Activated naive CD4-positive, alpha-beta T cell treated with anti-CD3 and anti-CD28 coated beads for 36 hours (primary cell): Measurements from ENCODE around the gene LCK. TPM values are rescaled to one million over a fixed set of nuclear protein-coding genes. Genes with fewer than 3 reads are reported as not detected.
"Not testable (repeated sequence)": the region's sequence is repeated elsewhere in the genome, so short reads cannot be mapped to it uniquely, and the experiment has no call there.

ENCODE experiments used
- CTCF ChIA-PET: fragments of 350-600 bp; sonication (Branson Sonifier 250); formaldehyde crosslinking; loops from one replicate; lab custom pipeline; 2021; ENCODE audit warnings: antibody characterized with exemption; lab: Charles Lee
- DNase-seq: peaks from one replicate; pipeline ENCODE4 v3.0.0-alpha.2; 2020
- H3K27ac Mint-ChIP-seq: one replicate; pipeline ENCODE4 v1.8.0; 2021; ENCODE audit warnings: mild to moderate bottlenecking, mixed read lengths
- H3K27me3 Mint-ChIP-seq: one replicate; pipeline ENCODE4 v1.8.0; 2021; ENCODE audit warnings: low read depth, mixed read lengths
- H3K36me3 Mint-ChIP-seq: one replicate; pipeline ENCODE4 v1.8.0; 2021; ENCODE audit warnings: low read depth, mixed read lengths
- H3K4me1 Mint-ChIP-seq: one replicate; pipeline ENCODE4 v1.8.0; 2021; ENCODE audit warnings: low read depth, mixed read lengths
- H3K4me3 Mint-ChIP-seq: one replicate; pipeline ENCODE4 v1.8.0; 2021; ENCODE audit warnings: mild to moderate bottlenecking, moderate library complexity, mixed read lengths
- H3K9me3 Mint-ChIP-seq: one replicate; pipeline ENCODE4 v1.8.0; 2021; ENCODE audit warnings: mixed read lengths
- intact Hi-C: fragments of 100-400 bp; cut with micrococcal nuclease; formaldehyde crosslinking; loops from one replicate; pipeline ENCODE4 v1.15.1; 2023
- total RNA-seq, 2 experiments: library from RNA; stranded (reverse); gene quantifications; one replicate each; pipeline ENCODE4 v1.2.3, GENCODE V29; 2021

The LCK gene
- total RNA-seq, 2 experiments from 2014 or later = 156 to 164 TPM

DNA sequence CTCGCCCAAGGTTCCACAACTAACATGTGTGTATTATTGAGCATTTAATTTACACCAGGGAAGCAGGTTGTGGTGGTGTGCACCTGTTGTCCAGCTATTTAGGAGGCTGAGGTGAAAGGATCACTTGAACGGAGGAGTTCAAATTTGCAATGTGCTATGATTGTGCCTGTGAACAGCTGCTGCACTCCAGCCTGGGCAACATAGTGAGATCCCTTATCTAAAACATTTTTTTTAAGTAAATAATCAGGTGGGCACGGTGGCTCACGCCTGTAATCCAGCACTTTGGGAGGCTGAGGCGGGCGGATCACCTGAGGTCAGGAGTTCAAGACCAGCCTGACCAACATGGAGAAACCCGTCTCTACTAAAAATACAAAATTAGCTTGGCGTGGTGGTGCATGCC is 33.7 kb downstream of the LCK start:
- H3K9me3 Mint-ChIP-seq, H3K4me1 Mint-ChIP-seq, intact Hi-C loops, DNase-seq, H3K4me3 Mint-ChIP-seq, H3K27ac Mint-ChIP-seq, CTCF ChIA-PET, H3K27me3 Mint-ChIP-seq: not testable (repeated sequence)
- peaks cover 29% of the 10 kb centered on the region for H3K36me3 Mint-ChIP-seq

DNA sequence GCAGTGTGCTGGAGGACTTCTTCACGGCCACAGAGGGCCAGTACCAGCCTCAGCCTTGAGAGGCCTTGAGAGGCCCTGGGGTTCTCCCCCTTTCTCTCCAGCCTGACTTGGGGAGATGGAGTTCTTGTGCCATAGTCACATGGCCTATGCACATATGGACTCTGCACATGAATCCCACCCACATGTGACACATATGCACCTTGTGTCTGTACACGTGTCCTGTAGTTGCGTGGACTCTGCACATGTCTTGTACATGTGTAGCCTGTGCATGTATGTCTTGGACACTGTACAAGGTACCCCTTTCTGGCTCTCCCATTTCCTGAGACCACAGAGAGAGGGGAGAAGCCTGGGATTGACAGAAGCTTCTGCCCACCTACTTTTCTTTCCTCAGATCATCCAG is 34.6 kb downstream of the LCK start:
- CTCF ChIA-PET = no interaction called here
- Mint-ChIP-seq H3K36me3 (peaks cover 21% of the 10 kb centered on the region), H3K27ac (peak overlapping the region; percentile 4), H3K27me3 (no peaks in the 10 kb centered on the region), H3K4me1 (peaks cover 5% of the 10 kb centered on the region), H3K9me3 (no peaks in the 10 kb centered on the region), H3K4me3 (no peak overlapping the region)
- DNase-seq = no peak
- intact Hi-C loops = no loop called here

DNA sequence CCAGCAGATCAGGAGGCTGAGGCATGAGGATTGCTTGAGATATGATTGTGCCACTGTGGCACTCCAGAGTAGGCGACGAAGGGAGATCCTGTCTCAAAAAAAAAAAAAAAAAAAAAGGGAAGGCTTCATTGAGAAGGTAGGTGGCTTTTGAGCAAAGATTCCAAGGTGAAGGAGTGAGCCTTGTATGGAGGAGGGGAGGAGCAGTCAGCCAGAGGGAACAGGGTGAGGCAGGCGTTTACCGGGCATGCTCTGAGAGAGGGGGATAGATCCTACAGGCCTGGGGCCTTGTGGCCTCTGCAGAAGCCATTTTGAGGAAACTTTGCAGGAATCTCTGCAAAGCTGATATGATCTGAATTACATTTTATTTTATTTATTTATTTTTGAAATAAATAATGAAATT is 35.7 kb downstream of the LCK start:
- no peak for DNase-seq
- Mint-ChIP-seq H3K36me3 (peaks cover 18% of the 10 kb centered on the region), H3K4me1 (peaks cover 14% of the 10 kb centered on the region), H3K27ac (peak overlapping the region; percentile 17), H3K4me3 (no peak overlapping the region), H3K9me3 (no peaks in the 10 kb centered on the region), H3K27me3 (no peaks in the 10 kb centered on the region)
- CTCF ChIA-PET = interaction anchor here (2.1 kb wide), 1 partner anchor 71 kb away, joined by 11 read pairs; no protein-coding TSS in a partner anchor
- intact Hi-C loops = no loop called here

DNA sequence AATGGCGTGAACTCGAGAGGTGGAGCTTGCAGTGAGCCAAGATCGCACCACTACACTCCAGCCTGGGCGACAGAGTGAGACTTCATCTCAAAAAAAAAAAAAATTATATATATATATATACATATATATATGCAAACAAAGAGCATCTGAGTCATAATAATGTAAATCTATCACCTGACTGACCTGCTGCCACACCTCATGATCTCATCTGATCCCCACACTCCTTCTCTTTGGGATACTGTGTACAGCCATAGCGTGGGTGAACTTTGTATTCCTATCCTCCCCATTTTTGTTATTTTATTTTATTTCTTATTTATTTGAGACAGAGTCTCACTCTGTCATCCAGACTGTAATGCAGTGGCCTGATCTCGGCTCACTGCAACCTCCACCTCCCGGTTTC is 38.2 kb downstream of the LCK start:
- Mint-ChIP-seq H3K9me3 (no peaks in the 10 kb centered on the region), H3K36me3 (peaks cover 25% of the 10 kb centered on the region), H3K4me3 (no peak overlapping the region), H3K27ac (no peak overlapping the region), H3K4me1 (peaks cover 26% of the 10 kb centered on the region), H3K27me3 (no peaks in the 10 kb centered on the region)
- no peak for DNase-seq
- intact Hi-C loops = no loop called here
- CTCF ChIA-PET = interaction anchor here (0.6 to 2.2 kb wide), 3 partner anchors 20 to 50 kb away, joined by 3 to 9 read pairs (median 5); no protein-coding TSS in a partner anchor

DNA sequence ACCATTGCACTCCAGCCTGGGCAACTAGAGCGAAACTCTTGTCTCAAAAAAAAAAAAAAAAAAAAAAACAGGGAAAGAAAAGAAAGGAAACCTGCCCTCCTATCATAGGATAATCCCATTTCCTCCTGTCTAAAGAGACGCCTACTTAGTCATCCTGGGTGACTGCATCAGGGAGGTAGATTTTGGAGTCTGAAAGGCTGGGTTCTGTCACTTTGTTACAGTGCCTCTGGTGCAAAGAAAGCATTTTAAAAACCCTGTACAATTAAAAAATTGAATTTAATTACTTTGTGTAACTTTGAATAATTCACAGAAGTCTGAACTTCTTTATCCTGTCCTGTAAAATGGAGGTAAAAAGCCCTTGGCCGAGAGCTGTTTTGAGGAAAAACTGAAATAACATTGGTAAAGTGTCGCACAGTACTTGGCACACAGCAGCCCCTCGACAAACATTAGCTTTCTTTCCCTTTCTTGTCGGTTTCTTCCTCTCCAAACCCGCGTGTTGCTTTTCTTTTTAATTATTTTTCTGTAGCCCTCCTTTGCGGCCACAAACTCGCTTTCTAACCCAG is 40.2 kb downstream of the LCK start:
- Mint-ChIP-seq H3K9me3 (no peaks in the 10 kb centered on the region), H3K27me3 (no peaks in the 10 kb centered on the region), H3K36me3 (peaks cover 17% of the 10 kb centered on the region), H3K27ac (peak overlapping the region; percentile 98), H3K4me1 (peaks cover 42% of the 10 kb centered on the region), H3K4me3 (peak overlapping the region; percentile 100)
- no peak for DNase-seq
- CTCF ChIA-PET = interaction anchor here (0.9 to 2.4 kb wide), 5 partner anchors 37 to 81 kb away, joined by 3 to 18 read pairs (median 4); no protein-coding TSS in a partner anchor
- intact Hi-C loops = loop anchor here (2.0 to 5.0 kb wide), 3 partner anchors 46 to 218 kb away; partner anchors contain the start of genes EIF3I, MARCKSL1, TMEM234 and TMEM39B

DNA sequence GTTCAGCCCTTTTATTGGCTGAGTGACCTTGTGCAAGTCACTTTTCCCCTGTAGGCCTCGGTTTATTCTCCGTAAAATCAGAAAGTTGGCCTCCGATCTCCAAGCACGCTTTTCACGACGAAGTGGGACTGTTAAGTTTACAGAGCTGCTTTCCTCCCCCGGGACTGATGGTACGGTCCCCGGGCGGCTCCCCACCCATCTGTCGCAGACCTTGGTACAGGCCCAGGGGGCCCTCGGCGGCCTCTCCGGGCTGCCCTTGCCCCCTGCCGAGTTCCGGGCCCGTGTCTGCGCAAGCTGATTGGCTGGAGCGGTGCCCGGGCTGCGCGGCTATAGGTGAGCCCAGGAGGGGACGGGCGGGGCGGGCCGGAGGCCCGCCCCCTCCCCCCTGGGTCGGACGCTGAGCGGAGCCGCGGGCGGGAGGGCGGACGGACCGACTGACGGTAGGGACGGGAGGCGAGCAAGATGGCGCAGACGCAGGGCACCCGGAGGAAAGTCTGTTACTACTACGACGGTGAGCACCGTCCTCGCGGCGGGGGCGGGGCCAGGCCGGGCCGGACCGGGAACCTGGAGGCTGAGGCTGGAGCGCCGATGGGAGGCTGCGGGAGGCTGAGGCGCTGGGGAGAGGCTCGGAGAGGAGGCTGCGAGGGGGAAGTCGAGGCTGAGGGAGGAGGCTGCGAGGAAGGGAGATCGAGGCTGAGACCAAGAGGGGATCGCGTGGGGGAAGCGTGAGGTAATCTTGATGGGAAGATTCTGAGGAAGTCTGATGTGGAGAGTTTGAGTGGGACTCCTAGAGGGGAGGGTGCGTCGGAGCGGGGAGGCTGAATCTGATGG is 40.9 kb downstream of the LCK start, which contains the start of gene HDAC1:
Gene HDAC1, plus strand, starts transcription at position 376 of the 831 bp plus-strand sequence. Its CDS starts 87 bp downstream, at position 463.
- intact Hi-C loops = loop anchor here (1.0 to 5.0 kb wide), 5 partner anchors 41 to 358 kb away; partner anchors contain the start of genes EIF3I, LCK, MARCKSL1 and TMEM234
- H3K4me3 Mint-ChIP-seq = peak within 1 kb of the TSS; percentile 100
- peak; percentile 97 for DNase-seq
- H3K27ac Mint-ChIP-seq = peak within 1 kb of the TSS; percentile 98
- no peaks in the 10 kb centered on the region for H3K27me3 Mint-ChIP-seq
- CTCF ChIA-PET = interaction anchor here (0.9 to 2.4 kb wide), 6 partner anchors 38 to 80 kb away, joined by 3 to 18 read pairs (median 4); partner anchors contain the start of gene MARCKSL1
- peaks cover 20% of the 10 kb centered on the region for H3K36me3 Mint-ChIP-seq
- no peaks in the 10 kb centered on the region for H3K9me3 Mint-ChIP-seq
- H3K4me1 Mint-ChIP-seq = peaks cover 48% of the 10 kb centered on the region

DNA sequence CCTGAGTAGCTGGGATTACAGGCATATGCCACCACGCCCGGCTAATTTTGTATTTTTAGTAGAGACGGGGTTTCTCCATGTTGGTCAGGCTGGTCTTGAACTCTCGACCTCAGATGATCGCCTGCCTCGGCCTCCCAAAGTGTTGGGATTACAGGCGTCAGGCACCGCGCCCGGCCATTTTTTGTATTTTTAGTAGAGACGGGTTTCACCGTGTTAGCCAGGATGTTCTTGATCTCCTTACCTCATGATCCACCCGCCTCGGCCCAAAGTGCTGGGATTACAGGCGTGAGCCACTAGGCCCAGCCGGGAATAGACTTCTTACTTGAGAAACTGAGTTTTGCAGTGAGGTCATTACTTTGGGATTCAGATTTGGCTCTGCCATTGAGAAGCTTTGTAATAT is 47.1 kb downstream of the LCK start:
- Mint-ChIP-seq H3K4me1 (peaks cover 67% of the 10 kb centered on the region), H3K36me3 (peaks cover 36% of the 10 kb centered on the region)
- H3K27ac Mint-ChIP-seq, H3K4me3 Mint-ChIP-seq, CTCF ChIA-PET, intact Hi-C loops, H3K27me3 Mint-ChIP-seq, H3K9me3 Mint-ChIP-seq, DNase-seq: not testable (repeated sequence)

DNA sequence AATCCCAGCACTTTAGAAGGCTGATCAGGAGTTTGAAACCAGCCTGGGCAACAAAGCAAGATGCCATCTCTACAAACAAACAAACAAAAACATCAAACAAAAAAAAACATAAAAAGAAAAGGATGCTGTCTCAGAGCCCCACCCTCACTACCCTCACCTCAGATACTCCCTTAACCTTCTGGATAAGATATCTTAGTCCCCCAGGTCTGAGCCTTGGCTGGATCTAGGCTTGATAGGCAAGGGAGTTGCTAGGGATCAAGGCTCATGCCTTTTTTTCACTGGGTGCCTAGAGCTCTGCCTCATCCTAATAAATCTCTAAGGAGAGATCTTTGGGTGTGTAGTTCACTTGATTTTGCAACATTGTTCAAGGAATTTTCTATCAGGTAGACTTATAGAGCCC is 48.3 kb downstream of the LCK start:
- DNase-seq = no peak
- CTCF ChIA-PET = interaction anchor here (0.6 to 1.1 kb wide), 3 partner anchors 61 to 102 kb away, joined by 3 read pairs; no protein-coding TSS in a partner anchor
- Mint-ChIP-seq H3K9me3 (no peaks in the 10 kb centered on the region), H3K27ac (no peak overlapping the region), H3K4me3 (no peak overlapping the region), H3K27me3 (no peaks in the 10 kb centered on the region), H3K36me3 (peaks cover 44% of the 10 kb centered on the region), H3K4me1 (peaks cover 63% of the 10 kb centered on the region)
- intact Hi-C loops = no loop called here

DNA sequence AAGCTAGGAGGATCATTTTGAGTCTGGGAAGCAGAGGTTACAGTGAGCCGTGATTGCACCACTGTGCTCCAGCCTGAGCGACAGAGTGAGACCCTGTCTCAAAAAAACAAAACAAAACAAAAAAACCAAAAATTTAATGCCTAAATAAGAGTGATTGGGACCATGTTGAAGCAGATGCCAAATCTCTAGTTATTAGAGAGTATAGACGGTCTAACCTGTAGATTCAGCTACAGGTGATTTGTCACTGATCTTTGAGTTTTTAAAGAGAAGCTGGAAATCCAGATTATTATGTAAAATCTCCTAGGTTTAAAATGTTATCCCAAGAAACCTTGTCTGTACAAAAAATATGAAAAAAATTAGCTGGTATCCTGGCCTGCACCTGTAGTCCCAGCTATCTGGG is 52.3 kb downstream of the LCK start:
- peaks cover 47% of the 10 kb centered on the region for H3K36me3 Mint-ChIP-seq
- intact Hi-C loops = no loop called here
- no peak overlapping the region for H3K4me3 Mint-ChIP-seq

DNA sequence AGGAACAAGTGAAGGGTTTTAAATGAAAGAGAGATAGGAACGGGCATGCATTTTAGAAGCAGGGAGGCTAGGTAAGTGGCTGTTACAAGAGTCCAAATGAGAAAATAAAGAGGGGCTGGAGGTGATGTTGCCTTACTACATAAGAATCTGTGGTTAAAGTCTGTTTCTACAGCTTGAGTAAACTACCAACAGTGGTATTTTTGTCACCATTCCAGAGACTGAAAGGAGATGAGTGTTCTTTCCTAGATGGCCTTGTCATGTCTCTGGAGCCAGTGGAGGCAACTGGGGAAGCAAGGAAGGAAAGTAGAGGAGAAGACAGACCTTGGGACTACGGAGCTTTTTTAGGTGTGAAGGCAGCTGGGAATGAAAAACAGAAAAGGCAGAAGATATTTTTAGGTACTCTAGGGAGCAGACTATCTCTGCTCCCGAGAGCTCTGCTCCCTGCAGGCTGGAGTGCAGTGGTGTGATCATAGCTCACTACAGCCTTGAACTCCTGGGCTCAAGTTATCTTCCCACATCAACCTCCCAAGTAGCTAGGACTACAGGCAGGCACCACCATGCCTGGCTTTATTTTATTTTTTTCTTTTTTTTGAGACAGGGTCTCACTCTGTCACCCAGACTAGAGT is 53.0 kb downstream of the LCK start:
- no peak for DNase-seq
- Mint-ChIP-seq H3K9me3 (no peaks in the 10 kb centered on the region), H3K27me3 (no peaks in the 10 kb centered on the region), H3K4me1 (peaks cover 58% of the 10 kb centered on the region), H3K27ac (no peak overlapping the region), H3K36me3 (peaks cover 47% of the 10 kb centered on the region), H3K4me3 (no peak overlapping the region)
- intact Hi-C loops = no loop called here
- CTCF ChIA-PET = interaction anchor here (1.0 to 1.2 kb wide), 3 partner anchors 18 to 88 kb away, joined by 3 read pairs; no protein-coding TSS in a partner anchor

More for the DNA sequence above, 52.3 kb downstream of the LCK start:
- Mint-ChIP-seq H3K9me3 (no peaks in the 10 kb centered on the region), H3K27ac (no peak overlapping the region), H3K27me3 (no peaks in the 10 kb centered on the region), H3K4me1 (peaks cover 56% of the 10 kb centered on the region)
- CTCF ChIA-PET = interaction anchor here (1.0 to 1.2 kb wide), 2 partner anchors 18 to 63 kb away, joined by 3 read pairs; no protein-coding TSS in a partner anchor
- DNase-seq = no peak

DNA sequence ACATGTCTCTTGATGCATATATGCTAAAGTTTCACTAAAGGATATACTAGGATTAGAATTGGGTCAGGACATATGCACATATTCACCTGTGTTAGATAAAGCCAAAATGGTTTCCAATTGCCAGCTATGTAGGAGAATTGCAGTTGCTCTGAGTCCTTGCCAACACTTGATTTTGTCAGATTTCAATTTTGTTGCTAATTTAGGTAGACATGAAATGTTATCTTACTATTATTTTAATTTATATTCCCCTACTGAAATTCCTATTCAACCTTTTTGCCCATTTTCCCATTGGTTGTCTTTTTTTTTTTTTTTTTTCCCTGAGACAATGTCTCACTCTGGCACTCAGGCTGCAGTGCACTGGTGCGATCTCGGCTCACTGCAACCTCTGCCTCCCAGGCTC is 54.2 kb downstream of the LCK start:
- CTCF ChIA-PET = no interaction called here
- Mint-ChIP-seq H3K27ac (no peak overlapping the region), H3K4me3 (no peak overlapping the region), H3K36me3 (peaks cover 49% of the 10 kb centered on the region), H3K27me3 (no peaks in the 10 kb centered on the region), H3K9me3 (no peaks in the 10 kb centered on the region), H3K4me1 (peaks cover 59% of the 10 kb centered on the region)
- no peak for DNase-seq
- intact Hi-C loops = no loop called here

DNA sequence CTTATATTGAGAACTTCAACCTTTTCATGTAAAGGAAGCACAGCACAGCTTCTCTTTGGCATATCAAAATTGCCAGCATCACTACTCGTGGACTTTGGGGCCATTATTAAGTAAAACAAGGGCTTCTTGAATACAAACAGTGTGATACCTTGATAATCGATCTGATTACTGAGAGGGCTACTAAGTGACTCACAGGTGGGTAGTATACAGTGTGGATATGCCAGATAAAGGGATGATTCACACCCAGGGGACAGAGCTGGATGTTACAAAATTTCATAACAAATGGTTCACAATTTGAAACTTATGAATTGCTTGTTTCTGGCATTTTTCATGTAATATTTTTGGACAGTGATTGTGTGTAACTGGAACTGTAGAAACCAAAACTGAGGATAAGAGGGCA is 56.3 kb downstream of the LCK start:
- Mint-ChIP-seq H3K36me3 (peaks cover 39% of the 10 kb centered on the region), H3K9me3 (no peaks in the 10 kb centered on the region), H3K4me3 (no peak overlapping the region), H3K27ac (peak overlapping the region; percentile 24), H3K4me1 (peaks cover 62% of the 10 kb centered on the region), H3K27me3 (no peaks in the 10 kb centered on the region)
- DNase-seq = no peak
- intact Hi-C loops = no loop called here
- CTCF ChIA-PET = interaction anchor here (0.7 to 1.8 kb wide), 4 partner anchors 9 to 342 kb away, joined by 3 to 5 read pairs (median 4); no protein-coding TSS in a partner anchor
